BJ (cell line): Measurements from ENCODE around the gene OR1B1. TPM values are rescaled to one million over a fixed set of nuclear protein-coding genes. Genes with fewer than 3 reads are reported as not detected.

Experiments used
- CTCF ChIA-PET: fragments of 350-600 bp; formaldehyde crosslinking; extraction: SDS; loops from one replicate; lab custom pipeline; 2021; ENCODE audit warnings: antibody characterized with exemption, inconsistent platforms; lab: Yijun Ruan, JAX
- POLR2A ChIA-PET: fragments of 300-600 bp; sonication (Branson Sonifier 250); formaldehyde crosslinking; extraction: SDS; loops from one replicate; lab custom pipeline; 2021; ENCODE audit warnings: antibody characterized with exemption; lab: Charles Lee
- DNase-seq: peaks from one replicate; pipeline ENCODE4 v3.0.0-alpha.2; 2011; ENCODE audit warnings: low read depth
- H3K27me3 ChIP-seq: 2 replicates; pipeline ENCODE4 v1.6.0; 2011; ENCODE audit warnings: low read length; ENCODE audit not compliant: control insufficient read depth, insufficient read depth
- H3K36me3 ChIP-seq: 2 replicates; pipeline ENCODE4 v1.5.1; 2011; ENCODE audit warnings: low read length; ENCODE audit not compliant: control insufficient read depth, insufficient read depth
- H3K4me3 ChIP-seq: 2 replicates; pipeline ENCODE4 v1.5.1; 2011; ENCODE audit warnings: low read depth, mild to moderate bottlenecking, control low read depth, low read length
- CTCF ChIP-seq: IDR thresholded peaks from 2 replicates; pipeline ENCODE4 v1.5.1; 2011; ENCODE audit warnings: low read depth, mild to moderate bottlenecking, control low read depth, inconsistent platforms, low read length, moderate library complexity; ENCODE audit not compliant: insufficient read depth
- polyA minus RNA-seq: library from RNA; depleted of rRNA, polyadenylated mRNA; stranded (reverse); fragments of >200 nt; gene quantifications from 2 replicates; pipeline ENCODE4 v1.2.3, GENCODE V29; 2011; rRNA and poly(A)+ RNA removed
- polyA plus RNA-seq: library from polyadenylated mRNA; depleted of rRNA; stranded (reverse); fragments of >200 nt; gene quantifications from 2 replicates; pipeline ENCODE4 v1.2.3, GENCODE V29; 2011; rRNA removed

The OR1B1 gene
- polyA plus RNA-seq (not detected in 2 replicates), polyA minus RNA-seq (0.19 TPM in 1 of 2 replicates, not detected in the other)

DNA sequence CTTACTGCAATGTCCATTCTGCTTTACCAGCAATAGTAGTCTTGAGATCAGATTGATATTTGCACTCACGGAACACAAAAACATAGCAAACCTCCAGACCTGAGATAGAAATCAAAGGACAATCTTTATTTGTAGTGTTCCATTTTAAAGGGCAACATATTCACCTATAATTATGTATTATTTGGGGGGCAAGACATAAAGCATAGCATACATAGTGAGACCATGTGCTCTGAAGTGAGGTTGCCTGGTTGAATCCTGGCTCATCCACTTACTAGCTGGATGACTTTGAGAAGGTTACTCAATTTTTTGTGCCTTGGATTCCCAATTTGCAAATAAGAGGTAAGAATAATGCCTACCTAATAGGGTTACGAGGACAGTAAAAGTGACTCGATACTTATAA, at the start of gene OR1B1:
TSS of gene OR1B1 (minus strand) at position 101 of the 400 bp plus-strand sequence.
- POLR2A ChIA-PET, result no interaction called here
- Histone ChIP-seq H3K4me3 (no peak within 1 kb of the TSS), H3K36me3 (no peaks in the 10 kb centered on the region), H3K27me3 (no peaks in the 10 kb centered on the region)
- no peak for TF ChIP-seq CTCF
- CTCF ChIA-PET, result interaction anchor here (0.7 kb wide), 1 partner anchor 12 kb away, joined by 3 read pairs; no protein-coding TSS in a partner anchor
- no peak for DNase-seq

DNA sequence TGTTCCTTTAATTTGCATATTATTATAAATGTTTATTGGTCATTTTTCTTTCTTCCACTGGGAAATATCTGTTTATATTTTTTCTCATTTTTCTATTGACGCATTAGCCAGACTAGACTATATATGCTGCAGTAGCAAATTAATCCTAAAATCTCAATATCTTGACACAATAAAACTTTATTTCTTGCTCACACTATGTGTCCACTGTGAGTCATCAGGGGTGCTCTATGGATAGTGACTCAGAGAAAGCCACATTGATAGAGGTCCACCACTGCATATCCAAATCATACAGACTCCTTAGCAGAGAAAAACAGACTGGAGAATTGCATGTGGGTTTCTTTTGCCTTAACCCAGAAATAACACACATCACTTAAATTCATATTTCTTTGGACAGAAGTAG, 38.3 kb upstream of the OR1B1 start:
- CTCF ChIA-PET, result no interaction called here
- no peak for TF ChIP-seq CTCF
- no peaks in the 10 kb centered on the region for H3K36me3 ChIP-seq
- DNase-seq, result no peak
- H3K4me3 ChIP-seq, result no peak overlapping the region
- H3K27me3 ChIP-seq, result no peaks in the 10 kb centered on the region
- POLR2A ChIA-PET, result no interaction called here

DNA sequence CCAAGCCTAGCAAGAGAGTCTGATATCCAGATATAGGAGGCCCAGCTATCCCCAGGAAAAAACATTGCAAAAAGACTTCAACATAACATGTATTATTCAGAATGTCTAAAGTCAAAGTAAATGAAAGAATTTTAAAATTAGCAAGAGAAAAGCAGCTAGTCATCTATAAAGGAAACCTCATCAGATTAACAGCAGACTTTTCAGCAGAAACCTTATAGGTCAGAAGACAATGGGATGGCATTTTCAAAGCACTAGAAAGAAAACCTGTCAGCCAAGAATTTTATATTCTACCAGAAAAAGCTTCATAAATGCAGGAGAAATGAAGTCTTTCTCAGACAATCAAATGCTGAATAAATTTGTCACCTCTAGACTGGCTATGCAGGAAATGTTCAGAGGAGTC, 27.4 kb upstream of the OR1B1 start:
- POLR2A ChIA-PET, result no interaction called here
- H3K4me3 ChIP-seq, result no peak overlapping the region
- CTCF ChIA-PET, result no interaction called here
- no peaks in the 10 kb centered on the region for H3K27me3 ChIP-seq
- no peak for TF ChIP-seq CTCF
- no peak for DNase-seq
- H3K36me3 ChIP-seq, result no peaks in the 10 kb centered on the region

GRCh38 chr9:122672481-122672880, 15.1 kb upstream of the OR1B1 start:
- Histone ChIP-seq H3K27me3 (no peaks in the 10 kb centered on the region), H3K36me3 (no peaks in the 10 kb centered on the region), H3K4me3 (no peak overlapping the region)
- DNase-seq, result no peak
- ChIA-PET CTCF (no interaction called here), POLR2A (no interaction called here)
- no peak for TF ChIP-seq CTCF

GRCh38 chr9:122661416-122661815, 4.0 kb upstream of the OR1B1 start, which contains the start of gene OR1L1:
Gene OR1L1 (plus strand): TSS chr9:122661716. CDS start chr9:122661716, 0 bp downstream.
- DNase-seq, result no peak
- H3K27me3 ChIP-seq, result no peaks in the 10 kb centered on the region
- ChIA-PET POLR2A (no interaction called here), CTCF (no interaction called here)
- H3K36me3 ChIP-seq, result no peaks in the 10 kb centered on the region
- no peak within 1 kb of the TSS for H3K4me3 ChIP-seq
- no peak for TF ChIP-seq CTCF
